Activated CD4-positive, alpha-beta T cell treated with anti-CD3 and anti-CD28 coated beads, Interleukin-2, Interleukin-6, amounts not matched to agents 100 ng/mL and 50 ng/mL, durations not matched to agents 16 hours and 8 hours (primary cell): Measurements from ENCODE around the gene OSBPL5.
"Not testable (repeated sequence)": the region's sequence is repeated elsewhere in the genome, so short reads cannot be mapped to it uniquely, and the experiment has no call there.

Experiments
- DNase-seq: peaks from one replicate; pipeline ENCODE4 v3.0.0-alpha.2; 2020

OSBPL5 gene

GRCh38 chr11:3131330-3131941 lies 33.7 kb downstream of the OSBPL5 start:
- no peak for DNase-seq

DNA sequence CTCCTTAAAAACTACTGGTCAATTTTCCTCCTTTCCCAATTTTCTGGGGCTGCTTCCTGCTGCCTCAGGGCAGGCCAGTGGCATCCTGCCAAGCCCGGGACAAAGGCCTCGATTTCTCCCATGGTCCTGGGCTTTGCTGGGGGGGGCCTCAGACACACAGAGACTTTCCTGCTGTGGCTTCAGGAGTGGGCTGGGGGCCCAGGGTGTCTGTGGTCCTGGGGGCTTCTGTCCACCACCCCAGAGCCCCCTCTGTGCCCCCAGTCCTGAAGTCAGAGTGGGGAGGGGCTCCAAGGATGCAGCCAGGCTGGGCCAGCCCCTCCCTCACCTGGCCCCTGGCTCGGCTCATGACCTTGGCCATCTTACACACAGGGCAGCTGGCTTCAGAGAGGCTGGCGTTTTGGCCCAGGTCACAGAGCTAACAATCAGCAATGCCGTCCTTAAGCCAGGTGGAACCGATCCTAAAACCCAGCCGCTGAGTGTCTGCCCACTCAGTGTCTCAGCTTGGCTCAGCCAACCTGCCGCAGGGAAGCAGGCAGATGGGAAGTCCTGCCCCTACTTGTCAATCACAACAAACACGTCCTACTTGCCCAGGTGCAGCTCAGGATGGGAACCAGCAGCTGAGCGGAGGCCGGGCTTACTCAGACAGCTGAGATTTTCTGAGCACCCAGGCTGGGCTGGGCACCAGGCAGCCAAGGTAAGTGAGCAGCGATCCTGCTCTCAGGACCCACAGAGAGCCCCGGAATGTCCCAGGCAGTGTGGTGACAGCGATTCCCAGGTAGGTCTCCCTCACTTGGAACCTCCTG lies 34.6 kb downstream of the OSBPL5 start:
- DNase-seq, result no peak

DNA sequence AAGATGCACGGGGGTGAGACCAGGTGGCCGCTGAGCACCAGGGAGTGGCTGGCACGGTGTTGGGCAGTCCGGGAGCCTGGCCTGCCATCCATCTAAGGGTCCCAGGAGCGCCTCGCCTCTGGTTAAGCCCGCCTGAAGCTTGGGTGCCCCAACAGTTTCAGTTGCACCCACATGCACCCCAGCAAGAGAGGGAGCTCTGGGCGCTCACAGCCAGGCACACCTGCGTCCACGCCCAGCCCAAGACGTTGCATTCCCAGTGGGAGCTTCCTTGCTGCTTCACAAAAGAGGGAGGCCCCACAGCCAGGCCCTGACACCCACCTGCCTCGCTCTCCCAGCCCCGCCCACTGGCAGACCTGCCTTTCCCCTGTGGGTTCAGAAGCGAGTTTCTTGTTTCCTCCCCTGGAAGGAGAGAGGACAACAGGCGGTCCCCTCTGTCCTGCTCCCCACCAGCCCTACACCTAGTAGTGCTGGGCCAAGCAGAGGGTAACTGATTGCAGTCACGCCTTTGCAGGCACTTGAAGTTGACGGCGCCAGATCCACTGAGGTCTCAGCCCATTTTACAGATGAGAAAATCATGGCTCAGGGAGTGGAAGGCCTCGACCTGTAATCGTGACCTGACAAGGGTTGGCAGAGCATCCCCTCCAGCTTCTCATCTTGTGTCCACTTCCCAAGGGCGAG lies 35.4 kb downstream of the OSBPL5 start:
- DNase-seq, result no peak

GRCh38 chr11:3129181-3129590 lies 35.9 kb downstream of the OSBPL5 start:
- DNase-seq, result no peak

GRCh38 chr11:3128356-3129180 lies 36.5 kb downstream of the OSBPL5 start:
- no peak for DNase-seq

- no peak for DNase-seq
Observed at GRCh38 chr11:3127706-3128355, 37.3 kb downstream of the OSBPL5 start.

DNA sequence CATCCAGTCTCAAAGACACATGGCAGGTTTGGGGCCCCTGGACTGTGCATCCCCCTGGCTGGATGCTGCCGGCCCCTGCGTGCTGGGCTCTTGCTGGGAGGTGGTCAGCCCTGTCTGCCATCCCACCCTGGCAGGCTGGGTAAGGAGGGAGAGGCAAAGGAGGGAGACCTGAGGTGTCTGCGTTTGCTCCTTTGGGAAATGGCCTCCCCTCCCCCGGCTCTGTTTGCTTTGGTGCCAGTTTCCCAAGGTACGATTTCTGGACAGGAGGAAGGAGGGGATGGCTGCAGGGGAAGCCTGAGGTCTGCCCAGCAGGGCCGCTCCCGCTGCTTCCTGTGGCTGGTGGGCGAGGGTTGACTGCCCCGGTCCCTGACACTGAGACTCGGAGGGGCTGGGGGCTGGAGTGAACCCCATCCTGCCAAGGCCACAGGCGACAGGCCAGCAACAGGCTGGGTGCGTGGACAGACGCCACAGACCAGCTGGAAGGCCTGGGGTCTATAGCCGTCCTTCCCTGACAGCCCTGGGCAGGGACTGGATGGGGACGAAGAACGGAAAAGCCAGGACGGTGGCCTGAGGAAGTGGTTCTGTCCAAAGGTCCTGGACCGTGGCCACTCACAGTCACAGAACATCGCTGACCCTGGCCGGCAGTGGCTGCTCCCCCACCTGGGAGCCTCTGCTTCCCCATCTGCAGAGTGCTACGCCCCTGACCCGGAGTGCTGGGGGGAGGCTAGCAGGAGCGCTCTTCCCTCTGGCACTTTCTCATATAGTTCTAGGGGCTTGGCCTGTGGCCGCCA lies 38.0 kb downstream of the OSBPL5 start:
- DNase-seq, result no peak

- DNase-seq, result no peak
Observed at GRCh38 chr11:3126207-3126865, 38.8 kb downstream of the OSBPL5 start.

DNA sequence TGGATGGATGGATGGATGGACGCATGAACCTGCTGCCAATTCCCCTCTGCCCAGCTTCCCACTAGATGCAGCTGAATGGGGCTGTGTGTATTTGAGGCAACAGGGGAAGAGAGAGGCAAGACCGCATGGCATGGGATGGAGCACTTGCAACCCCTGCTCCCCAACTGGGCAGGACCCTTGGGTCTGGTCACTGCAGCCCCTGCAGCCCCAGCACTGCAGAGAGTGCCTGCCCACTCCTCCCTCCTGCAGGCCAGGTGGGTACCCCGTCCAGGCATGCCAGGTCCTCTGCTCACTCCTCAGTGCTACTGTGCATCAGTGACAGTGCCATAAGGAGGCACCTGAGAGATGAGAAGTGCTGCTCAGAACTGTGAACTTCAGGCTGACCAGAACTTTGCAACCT lies 40.3 kb downstream of the OSBPL5 start:
- no peak for DNase-seq

DNA sequence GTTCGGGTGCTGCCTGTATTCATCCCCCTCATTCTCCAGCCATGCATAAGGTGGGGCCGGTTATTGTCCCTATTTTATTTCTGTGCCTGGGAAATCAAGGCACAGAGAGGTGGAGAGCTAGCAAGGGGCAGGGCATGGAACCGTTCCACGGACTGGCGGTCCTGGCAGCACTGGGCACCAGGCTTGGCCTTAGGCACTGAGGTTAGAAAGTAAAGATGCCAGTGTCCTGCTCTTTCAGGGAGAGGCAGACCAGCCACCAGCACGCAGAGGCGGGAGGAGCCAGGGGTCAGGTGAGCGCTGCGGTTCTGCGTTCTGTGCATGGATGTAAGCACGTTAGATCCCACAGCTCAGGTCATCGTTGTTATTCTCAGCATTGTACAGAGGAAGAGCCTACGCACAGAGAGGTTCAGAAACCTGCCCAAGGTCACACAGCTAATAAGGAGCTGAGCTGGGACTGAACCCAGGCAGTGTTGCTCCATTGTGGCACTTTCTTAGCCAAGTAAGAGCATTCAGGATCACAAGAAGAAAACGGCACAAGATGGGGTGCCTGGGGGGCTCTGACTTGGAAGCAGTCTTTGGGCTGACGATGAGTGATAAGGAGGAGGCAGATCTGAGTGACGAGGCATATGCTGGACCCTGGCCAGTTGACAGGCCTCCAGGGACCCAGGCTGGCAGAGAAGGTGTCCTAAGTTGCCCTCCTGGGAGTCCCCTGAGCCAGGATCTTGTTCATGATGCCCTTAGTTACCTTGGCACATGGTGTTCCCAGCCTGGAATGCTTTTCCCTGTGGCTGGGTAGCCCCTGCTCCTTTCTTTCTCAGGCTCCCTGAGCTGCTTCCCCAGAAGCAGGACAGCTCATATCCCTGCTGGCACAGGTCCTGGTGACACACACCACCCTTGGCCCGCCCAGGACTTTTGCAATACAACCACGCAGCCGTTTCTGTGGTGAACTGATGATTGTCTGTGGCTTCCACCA lies 41.1 kb downstream of the OSBPL5 start:
- DNase-seq, result no peak

- no peak for DNase-seq
Observed at GRCh38 chr11:3123305-3123704, 41.8 kb downstream of the OSBPL5 start.

DNA sequence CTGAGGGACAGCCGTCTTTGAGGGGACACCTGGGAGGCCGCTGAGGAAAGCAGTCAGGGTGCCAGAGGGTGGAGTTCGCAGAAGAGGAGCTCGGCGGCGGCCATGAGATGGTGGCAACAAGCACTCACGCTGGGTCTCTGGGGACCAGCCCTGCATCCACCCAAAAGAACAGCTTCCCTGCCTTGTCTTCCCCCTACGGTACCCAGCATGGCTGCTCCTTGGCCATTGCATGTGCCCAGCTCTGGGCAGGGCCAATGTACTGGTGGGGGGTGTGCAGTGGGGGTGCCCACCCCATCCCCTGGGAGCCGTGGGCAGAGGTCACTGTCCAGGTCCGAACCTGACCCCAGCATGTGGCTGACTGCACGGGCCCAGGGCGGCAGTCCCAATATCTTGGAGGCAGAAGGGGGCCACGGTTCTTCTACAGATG lies 42.3 kb downstream of the OSBPL5 start:
- DNase-seq, result no peak

GRCh38 chr11:3121931-3122774 lies 43.0 kb downstream of the OSBPL5 start:
- no peak for DNase-seq

GRCh38 chr11:3121416-3121815 lies 43.7 kb downstream of the OSBPL5 start:
- DNase-seq, result no peak

GRCh38 chr11:3120071-3120792 lies 44.9 kb downstream of the OSBPL5 start:
- no peak for DNase-seq

DNA sequence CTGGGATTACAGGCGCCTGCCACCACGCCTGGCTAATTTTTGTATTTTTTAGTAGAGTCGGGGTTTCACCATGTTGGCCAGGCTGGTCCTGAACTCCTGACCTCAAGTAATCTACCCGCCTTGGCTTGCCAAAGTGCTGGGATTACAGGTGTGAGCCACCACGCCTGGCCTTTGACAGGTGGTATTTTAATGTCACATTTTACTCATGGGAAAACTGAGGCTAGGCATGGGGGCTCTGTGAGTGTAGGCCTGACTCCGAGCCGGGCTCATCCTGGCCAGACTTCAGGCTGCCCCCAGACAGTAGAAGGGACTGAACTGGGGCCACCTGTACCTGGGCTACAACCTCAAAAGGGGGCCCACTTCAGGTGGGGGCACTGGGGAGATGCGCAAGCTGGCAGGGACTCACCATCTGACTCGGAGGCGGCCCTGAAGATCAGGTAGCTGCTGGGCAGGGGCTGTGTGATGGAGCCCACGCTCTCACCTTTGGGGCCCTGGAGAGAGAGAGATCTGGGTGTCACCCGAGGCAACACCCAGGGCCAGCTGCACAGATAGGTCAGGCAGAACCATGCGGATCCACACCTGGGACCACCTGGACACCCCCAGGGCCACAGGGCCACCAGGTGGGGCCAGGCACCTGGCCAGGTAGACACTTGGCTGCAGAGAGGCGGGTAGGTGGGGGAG lies 45.8 kb downstream of the OSBPL5 start:
- DNase-seq, result no peak

- DNase-seq, result no peak
Observed at GRCh38 chr11:3115321-3115720, 49.8 kb downstream of the OSBPL5 start.

DNA sequence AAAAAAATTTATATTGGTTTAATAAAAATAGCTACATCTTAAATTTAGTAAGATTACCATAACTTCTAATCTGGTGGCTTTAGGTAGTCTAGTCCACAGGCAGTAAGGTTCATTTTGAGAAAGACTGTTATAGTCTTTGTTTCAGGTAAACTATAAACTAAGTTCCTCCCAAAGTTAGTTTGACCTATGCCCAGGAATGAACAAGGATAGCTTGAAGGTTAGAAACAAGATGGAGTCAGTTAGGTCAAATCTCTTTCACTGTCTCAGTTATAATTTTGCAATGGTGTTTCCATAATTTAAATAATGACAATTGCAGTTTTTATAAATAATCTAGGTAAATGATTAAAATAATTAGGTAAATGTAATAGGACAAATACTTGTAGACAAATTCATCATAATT lies 51.4 kb downstream of the OSBPL5 start:
- DNase-seq, result not testable (repeated sequence)
